B cell (primary cell): ENCODE measurements around the gene RBM34.

ENCODE experiments used
- EZH2 ChIP-seq: IDR thresholded peaks from 2 replicates; pipeline ENCODE4 v1.6.1; 2012; ENCODE audit warnings: borderline replicate concordance, low read depth, mild to moderate bottlenecking, moderate library complexity, low read length; ENCODE audit not compliant: insufficient read depth, poor library complexity, severe bottlenecking
- TF ChIP-seq, protein P1 (sequence below): fragments of 200-600 bp; IDR thresholded peaks from one replicate; pipeline ENCODE4 v1.8.0; 2022; ENCODE audit warnings: antibody characterized with exemption, mild to moderate bottlenecking

DNA sequence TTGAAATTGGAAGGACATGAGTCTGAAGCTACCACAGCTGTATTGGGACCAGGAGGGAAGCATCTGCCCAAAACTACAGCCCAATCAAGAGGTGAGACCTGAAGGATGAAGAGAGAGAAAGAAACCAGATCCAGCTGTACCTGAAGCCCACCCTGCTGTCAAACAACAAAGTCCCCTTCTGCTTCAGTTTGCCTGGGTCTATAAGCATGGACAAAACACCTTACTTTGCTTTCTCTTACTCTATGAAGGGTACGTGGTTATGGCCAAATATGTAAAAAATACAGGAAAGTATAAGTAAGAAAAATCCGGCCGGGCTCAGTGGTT, 58.8 kb downstream of the RBM34 start:
- TF ChIP-seq, protein P1, sequence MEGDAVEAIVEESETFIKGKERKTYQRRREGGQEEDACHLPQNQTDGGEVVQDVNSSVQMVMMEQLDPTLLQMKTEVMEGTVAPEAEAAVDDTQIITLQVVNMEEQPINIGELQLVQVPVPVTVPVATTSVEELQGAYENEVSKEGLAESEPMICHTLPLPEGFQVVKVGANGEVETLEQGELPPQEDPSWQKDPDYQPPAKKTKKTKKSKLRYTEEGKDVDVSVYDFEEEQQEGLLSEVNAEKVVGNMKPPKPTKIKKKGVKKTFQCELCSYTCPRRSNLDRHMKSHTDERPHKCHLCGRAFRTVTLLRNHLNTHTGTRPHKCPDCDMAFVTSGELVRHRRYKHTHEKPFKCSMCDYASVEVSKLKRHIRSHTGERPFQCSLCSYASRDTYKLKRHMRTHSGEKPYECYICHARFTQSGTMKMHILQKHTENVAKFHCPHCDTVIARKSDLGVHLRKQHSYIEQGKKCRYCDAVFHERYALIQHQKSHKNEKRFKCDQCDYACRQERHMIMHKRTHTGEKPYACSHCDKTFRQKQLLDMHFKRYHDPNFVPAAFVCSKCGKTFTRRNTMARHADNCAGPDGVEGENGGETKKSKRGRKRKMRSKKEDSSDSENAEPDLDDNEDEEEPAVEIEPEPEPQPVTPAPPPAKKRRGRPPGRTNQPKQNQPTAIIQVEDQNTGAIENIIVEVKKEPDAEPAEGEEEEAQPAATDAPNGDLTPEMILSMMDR = no peak
- TF ChIP-seq EZH2 = no peak
